ENCODE results near the gene FAM193B. TPM values are rescaled to one million over a fixed set of nuclear protein-coding genes. Genes with fewer than 3 reads are reported as not detected.

Gene FAM193B
- total RNA-seq, 1 donor from 2014 or later = 227 TPM

DNA sequence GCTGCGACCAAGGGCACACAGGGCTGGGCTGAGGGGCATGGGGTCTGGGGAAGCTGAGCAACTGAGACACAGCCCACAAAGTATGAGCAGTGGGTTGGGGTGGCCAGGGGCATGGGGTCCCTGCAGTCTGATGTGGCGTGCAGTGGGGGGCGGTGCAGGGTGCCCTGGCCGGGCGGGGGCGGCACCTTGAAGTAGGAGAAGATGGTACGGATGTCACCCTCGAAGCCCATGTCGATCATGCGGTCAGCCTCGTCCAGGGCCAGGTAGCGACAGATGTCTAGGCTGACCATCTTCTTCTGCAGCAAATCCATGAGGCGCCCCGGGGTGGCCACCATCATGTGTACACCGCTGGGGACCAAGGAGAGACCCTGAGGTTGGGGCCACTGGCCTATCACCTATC, 40.9 kb downstream of the FAM193B start:
- Mint-ChIP-seq H3K9me3 (ENCODE audit: unreplicated experiment) (peaks cover 18% of the 10 kb centered on the region), H3K27me3 (ENCODE audit: unreplicated experiment) (peaks cover 18% of the 10 kb centered on the region), H3K36me3 (ENCODE audit: unreplicated experiment) (peaks cover 4% of the 10 kb centered on the region), H3K4me3 (ENCODE audit: unreplicated experiment) (no peak overlapping the region), H3K4me1 (ENCODE audit: low read depth, unreplicated experiment) (peaks cover 16% of the 10 kb centered on the region), H3K27ac (ENCODE audit: unreplicated experiment) (no peak overlapping the region)
- TF ChIP-seq, protein P1, sequence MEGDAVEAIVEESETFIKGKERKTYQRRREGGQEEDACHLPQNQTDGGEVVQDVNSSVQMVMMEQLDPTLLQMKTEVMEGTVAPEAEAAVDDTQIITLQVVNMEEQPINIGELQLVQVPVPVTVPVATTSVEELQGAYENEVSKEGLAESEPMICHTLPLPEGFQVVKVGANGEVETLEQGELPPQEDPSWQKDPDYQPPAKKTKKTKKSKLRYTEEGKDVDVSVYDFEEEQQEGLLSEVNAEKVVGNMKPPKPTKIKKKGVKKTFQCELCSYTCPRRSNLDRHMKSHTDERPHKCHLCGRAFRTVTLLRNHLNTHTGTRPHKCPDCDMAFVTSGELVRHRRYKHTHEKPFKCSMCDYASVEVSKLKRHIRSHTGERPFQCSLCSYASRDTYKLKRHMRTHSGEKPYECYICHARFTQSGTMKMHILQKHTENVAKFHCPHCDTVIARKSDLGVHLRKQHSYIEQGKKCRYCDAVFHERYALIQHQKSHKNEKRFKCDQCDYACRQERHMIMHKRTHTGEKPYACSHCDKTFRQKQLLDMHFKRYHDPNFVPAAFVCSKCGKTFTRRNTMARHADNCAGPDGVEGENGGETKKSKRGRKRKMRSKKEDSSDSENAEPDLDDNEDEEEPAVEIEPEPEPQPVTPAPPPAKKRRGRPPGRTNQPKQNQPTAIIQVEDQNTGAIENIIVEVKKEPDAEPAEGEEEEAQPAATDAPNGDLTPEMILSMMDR (IDR thresholded peaks at IDR 0.05; ENCODE audit: partially characterized antibody, unreplicated experiment) = no peak
- no peak for DNase-seq

DNA sequence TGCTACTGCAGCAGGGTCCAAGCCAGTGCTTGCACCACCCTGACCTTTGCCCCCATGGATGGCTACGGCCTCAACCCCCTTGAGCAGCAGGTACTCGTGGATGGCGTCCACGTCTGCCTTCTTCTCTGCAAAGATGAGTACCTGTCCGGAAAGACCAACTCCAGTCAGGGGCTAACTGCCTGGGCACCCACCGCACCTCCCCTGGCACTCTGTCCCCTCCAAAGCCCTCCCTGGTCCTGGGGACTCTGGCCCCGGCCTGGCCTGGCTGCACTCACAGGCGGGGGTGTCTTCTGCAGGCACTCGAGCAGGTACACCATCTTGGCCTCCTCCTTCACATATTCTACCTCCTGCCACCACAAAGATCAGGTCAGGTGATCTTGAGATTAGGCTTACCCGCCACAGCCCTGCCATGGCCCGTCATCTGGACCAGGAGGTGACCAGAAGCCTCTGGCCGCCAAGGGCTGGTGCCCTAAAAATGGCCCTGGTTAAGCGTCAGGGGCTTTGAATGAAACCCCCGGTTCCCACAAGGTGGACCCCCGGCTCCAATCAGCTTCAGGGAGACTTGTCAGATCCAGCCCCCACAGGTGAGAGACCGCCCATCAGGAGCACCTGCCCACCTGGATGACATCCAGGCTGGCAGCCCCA, 41.5 kb downstream of the FAM193B start:
- H3K27ac Mint-ChIP-seq (ENCODE audit: unreplicated experiment) = no peak overlapping the region
- peaks cover 16% of the 10 kb centered on the region for H3K4me1 Mint-ChIP-seq (ENCODE audit: low read depth, unreplicated experiment)
- TF ChIP-seq, protein P1 (IDR thresholded peaks at IDR 0.05; ENCODE audit: partially characterized antibody, unreplicated experiment) = no peak
- DNase-seq = no peak
- peaks cover 18% of the 10 kb centered on the region for H3K9me3 Mint-ChIP-seq (ENCODE audit: unreplicated experiment)
- H3K4me3 Mint-ChIP-seq (ENCODE audit: unreplicated experiment) = no peak overlapping the region
- peaks cover 4% of the 10 kb centered on the region for H3K36me3 Mint-ChIP-seq (ENCODE audit: unreplicated experiment)
- peaks cover 18% of the 10 kb centered on the region for H3K27me3 Mint-ChIP-seq (ENCODE audit: unreplicated experiment)

DNA sequence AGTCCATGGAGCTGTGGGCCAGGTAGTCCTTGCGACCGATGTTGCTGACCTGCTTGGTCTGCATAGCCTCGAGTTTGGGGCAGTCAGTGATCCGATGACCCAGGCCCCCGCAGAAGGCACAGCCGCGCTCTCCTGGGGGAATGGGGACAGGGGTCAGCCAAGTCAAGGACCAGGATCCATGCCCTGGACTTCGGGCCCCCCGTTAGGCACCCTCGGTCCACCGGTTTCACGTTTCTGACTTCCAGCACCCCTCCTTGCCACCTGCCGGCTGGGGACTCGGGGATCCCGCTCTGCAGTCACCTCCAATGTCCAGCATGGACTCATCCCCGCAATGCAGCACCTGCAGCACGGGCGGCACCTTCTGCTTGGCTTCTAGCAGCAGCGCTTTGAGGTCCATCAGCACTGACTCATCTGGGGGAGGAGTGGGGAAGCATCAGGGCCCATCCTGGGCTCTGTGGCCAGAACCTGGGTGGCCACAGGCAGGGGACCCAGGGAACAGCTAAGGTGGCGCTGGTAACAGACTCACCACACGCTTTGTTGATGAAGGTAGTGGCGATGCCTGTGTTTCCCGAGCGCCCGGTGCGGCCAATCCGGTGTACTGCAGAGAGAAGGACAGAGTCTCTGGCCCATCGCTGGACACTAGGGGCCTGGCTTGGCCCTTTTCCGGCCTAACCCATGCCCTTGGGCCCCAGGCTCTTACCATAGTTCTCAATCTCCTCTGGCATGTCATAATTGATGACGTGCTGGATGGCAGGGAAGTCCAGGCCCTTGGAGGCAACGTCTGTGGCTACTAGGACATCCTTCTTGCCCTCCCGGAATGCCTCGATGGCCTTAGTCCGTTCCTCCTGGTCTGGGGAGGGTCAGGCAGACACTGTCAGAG, 42.3 kb downstream of the FAM193B start:
- Mint-ChIP-seq H3K9me3 (ENCODE audit: unreplicated experiment) (peaks cover 13% of the 10 kb centered on the region), H3K4me3 (ENCODE audit: unreplicated experiment) (no peak overlapping the region), H3K4me1 (ENCODE audit: low read depth, unreplicated experiment) (peaks cover 16% of the 10 kb centered on the region), H3K27ac (ENCODE audit: unreplicated experiment) (no peak overlapping the region), H3K36me3 (ENCODE audit: unreplicated experiment) (peaks cover 4% of the 10 kb centered on the region), H3K27me3 (ENCODE audit: unreplicated experiment) (peaks cover 17% of the 10 kb centered on the region)
- no peak for DNase-seq
- TF ChIP-seq, protein P1 (IDR thresholded peaks at IDR 0.05; ENCODE audit: partially characterized antibody, unreplicated experiment) = no peak

DNA sequence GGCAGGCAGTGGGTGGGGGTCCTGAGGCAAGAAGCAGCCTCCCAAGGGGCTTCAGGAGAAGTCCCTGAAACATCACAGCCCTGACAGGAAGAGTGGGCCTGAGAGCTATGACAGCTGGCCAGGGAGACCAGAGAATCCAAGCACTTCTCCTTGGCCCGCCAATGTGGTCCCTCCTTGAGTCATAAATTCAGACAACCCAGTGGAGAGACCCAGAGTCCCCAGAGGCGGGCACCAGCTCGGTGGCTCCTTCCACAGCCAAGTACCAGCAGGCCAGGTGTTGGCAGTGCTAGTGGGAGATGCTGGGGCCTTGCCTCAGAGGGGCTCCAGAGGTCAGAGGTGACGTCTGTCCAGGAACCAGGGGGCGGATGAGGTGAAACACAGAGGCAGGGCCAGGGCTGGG, 43.2 kb downstream of the FAM193B start:
- no peaks in the 10 kb centered on the region for H3K36me3 Mint-ChIP-seq (ENCODE audit: unreplicated experiment)
- no peak overlapping the region for H3K27ac Mint-ChIP-seq (ENCODE audit: unreplicated experiment)
- peaks cover 9% of the 10 kb centered on the region for H3K9me3 Mint-ChIP-seq (ENCODE audit: unreplicated experiment)
- peaks cover 13% of the 10 kb centered on the region for H3K4me1 Mint-ChIP-seq (ENCODE audit: low read depth, unreplicated experiment)
- H3K27me3 Mint-ChIP-seq (ENCODE audit: unreplicated experiment) = peaks cover 16% of the 10 kb centered on the region
- no peak overlapping the region for H3K4me3 Mint-ChIP-seq (ENCODE audit: unreplicated experiment)
- DNase-seq = no peak
- TF ChIP-seq, protein P1 (IDR thresholded peaks at IDR 0.05; ENCODE audit: partially characterized antibody, unreplicated experiment) = no peak

DNA sequence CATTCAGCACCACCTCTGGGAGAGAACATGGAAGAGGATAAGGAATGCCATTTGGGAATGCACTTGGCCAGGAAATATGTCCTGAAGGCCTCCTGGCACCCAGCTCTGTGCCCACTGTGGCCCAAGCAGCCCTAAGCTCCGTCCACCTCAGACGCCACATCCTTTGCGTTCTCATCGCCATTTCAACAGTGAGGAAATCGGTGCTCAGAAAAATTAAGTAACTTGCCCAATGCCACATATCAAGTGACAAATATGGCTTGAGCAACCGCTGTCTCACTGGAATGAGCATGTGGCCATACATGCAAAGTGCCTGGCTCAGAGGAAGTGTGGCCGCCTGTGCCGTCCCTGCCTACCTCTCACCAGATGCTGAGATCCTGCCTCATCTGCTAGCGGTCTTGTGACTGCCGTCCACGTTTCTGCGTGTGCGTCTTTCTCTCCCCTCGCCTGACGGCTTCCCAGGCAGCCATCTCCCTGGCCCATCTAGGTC, 43.8 kb downstream of the FAM193B start:
- no peak overlapping the region for H3K27ac Mint-ChIP-seq (ENCODE audit: unreplicated experiment)
- H3K4me1 Mint-ChIP-seq (ENCODE audit: low read depth, unreplicated experiment) = peaks cover 8% of the 10 kb centered on the region
- TF ChIP-seq, protein P1 (IDR thresholded peaks at IDR 0.05; ENCODE audit: partially characterized antibody, unreplicated experiment) = no peak
- peaks cover 8% of the 10 kb centered on the region for H3K9me3 Mint-ChIP-seq (ENCODE audit: unreplicated experiment)
- H3K36me3 Mint-ChIP-seq (ENCODE audit: unreplicated experiment) = no peaks in the 10 kb centered on the region
- no peak for DNase-seq
- H3K27me3 Mint-ChIP-seq (ENCODE audit: unreplicated experiment) = peaks cover 14% of the 10 kb centered on the region
- H3K4me3 Mint-ChIP-seq (ENCODE audit: unreplicated experiment) = no peak overlapping the region
